Neutrophil (primary cell): ENCODE data around the gene ACYP2.
"Not testable (repeated sequence)": the region's sequence is repeated elsewhere in the genome, so short reads cannot be mapped to it uniquely, and the experiment has no call there.

ENCODE experiments used
- H3K27ac ChIP-seq: fragments of 200-600 bp; sonication (generic); 2 replicates; pipeline ENCODE4 v1.5.1; 2016; ENCODE audit warnings: mild to moderate bottlenecking, moderate library complexity
- H3K27me3 ChIP-seq: fragments of 200-600 bp; sonication (generic); 2 replicates; pipeline ENCODE4 v1.6.0; 2016; ENCODE audit warnings: mild to moderate bottlenecking
- H3K36me3 ChIP-seq: fragments of 200-600 bp; sonication (generic); 2 replicates; pipeline ENCODE4 v1.5.1; 2017
- H3K4me1 ChIP-seq, 2 experiments: fragments of 200-600 bp in 1 of 2; sonication (generic) in 1 of 2; 1 replicate in 1 of 2; 2 replicates in 1 of 2; pipeline versions ENCODE4 v1.5.1 to v1.6.1; 2013 to 2016; ENCODE audit warnings: low read depth in 1 of 2, low read length in 1 of 2, mild to moderate bottlenecking in 1 of 2, moderate library complexity in 1 of 2; ENCODE audit not compliant: control insufficient read depth in 1 of 2, insufficient read depth in 1 of 2
- H3K4me3 ChIP-seq, 2 experiments: fragments of 200-600 bp in 1 of 2; sonication (generic) in 1 of 2; 1 replicate in 1 of 2; 2 replicates in 1 of 2; pipeline ENCODE4 v1.5.1; 2013 to 2016; ENCODE audit warnings: low read depth in 1 of 2, low read length in 1 of 2, mild to moderate bottlenecking in 1 of 2, moderate library complexity in 1 of 2
- H3K9me3 ChIP-seq: fragments of 200-600 bp; sonication (generic); 2 replicates; pipeline ENCODE4 v1.5.1; 2016
- TF ChIP-seq, protein P1 (sequence below): fragments of 200-600 bp; sonication (generic); IDR thresholded peaks from 2 replicates; pipeline ENCODE4 v1.5.1; 2016; ENCODE audit warnings: antibody characterized with exemption

Gene ACYP2

DNA sequence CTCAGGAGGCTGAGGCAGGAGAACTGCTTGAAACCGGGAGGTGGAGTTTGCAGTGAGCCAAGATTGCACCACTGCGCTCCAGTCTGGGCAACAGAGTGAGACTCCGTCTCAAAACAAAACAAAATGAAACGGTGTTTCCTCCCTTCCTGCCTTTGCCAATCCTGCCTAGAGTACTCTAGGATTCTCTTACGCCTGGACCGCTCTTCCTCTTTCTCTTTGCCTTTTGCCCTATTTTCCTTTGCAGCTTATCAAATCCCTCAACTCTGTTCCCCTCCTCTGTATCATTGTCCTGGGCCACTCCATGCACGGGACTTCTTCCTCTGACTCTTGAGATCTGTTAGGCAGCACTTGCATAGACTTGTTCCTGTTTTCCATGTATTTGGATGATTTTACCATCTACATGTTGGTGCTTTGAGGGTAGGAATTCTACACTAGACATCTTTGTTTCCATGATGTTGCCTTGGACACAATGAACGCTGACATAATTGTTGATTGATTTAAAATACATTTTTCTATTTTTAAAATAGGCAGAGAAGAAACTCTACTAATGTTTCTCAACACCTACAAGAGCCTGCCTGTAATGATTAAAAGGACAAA, 24.8 kb upstream of the ACYP2 start:
- H3K9me3 ChIP-seq: no peaks in the 10 kb centered on the region
- TF ChIP-seq, protein P1, sequence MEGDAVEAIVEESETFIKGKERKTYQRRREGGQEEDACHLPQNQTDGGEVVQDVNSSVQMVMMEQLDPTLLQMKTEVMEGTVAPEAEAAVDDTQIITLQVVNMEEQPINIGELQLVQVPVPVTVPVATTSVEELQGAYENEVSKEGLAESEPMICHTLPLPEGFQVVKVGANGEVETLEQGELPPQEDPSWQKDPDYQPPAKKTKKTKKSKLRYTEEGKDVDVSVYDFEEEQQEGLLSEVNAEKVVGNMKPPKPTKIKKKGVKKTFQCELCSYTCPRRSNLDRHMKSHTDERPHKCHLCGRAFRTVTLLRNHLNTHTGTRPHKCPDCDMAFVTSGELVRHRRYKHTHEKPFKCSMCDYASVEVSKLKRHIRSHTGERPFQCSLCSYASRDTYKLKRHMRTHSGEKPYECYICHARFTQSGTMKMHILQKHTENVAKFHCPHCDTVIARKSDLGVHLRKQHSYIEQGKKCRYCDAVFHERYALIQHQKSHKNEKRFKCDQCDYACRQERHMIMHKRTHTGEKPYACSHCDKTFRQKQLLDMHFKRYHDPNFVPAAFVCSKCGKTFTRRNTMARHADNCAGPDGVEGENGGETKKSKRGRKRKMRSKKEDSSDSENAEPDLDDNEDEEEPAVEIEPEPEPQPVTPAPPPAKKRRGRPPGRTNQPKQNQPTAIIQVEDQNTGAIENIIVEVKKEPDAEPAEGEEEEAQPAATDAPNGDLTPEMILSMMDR: no peak
- no peak overlapping the region for H3K27ac ChIP-seq
- H3K4me1 ChIP-seq: no peaks in the 10 kb centered on the region
- H3K36me3 ChIP-seq: no peaks in the 10 kb centered on the region
- H3K27me3 ChIP-seq: no peaks in the 10 kb centered on the region
- no peak overlapping the region for H3K4me3 ChIP-seq

DNA sequence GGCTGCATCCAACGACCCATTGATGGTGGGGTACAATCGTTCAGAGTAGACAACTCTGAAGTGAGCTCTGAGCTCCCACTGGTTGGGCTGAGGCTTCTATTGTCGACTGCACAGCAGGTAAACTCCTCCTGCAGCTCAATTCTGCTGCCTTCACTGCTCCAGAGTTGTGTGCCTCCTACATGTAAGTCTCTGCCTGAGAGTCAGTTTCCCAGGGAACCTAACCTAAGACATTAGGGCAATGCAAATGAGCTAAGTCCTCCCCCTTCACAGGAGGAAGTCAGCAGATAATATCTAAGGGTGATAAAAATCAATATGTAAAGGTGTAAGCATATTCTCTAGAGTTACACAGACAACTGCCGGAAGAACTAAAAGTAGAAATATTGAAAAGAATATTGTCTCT, 22.5 kb upstream of the ACYP2 start:
- Histone ChIP-seq H3K4me3 (no peak overlapping the region), H3K4me1 (no peaks in the 10 kb centered on the region), H3K27ac (no peak overlapping the region), H3K9me3 (no peaks in the 10 kb centered on the region), H3K27me3 (no peaks in the 10 kb centered on the region), H3K36me3 (no peaks in the 10 kb centered on the region)
- TF ChIP-seq, protein P1: no peak

DNA sequence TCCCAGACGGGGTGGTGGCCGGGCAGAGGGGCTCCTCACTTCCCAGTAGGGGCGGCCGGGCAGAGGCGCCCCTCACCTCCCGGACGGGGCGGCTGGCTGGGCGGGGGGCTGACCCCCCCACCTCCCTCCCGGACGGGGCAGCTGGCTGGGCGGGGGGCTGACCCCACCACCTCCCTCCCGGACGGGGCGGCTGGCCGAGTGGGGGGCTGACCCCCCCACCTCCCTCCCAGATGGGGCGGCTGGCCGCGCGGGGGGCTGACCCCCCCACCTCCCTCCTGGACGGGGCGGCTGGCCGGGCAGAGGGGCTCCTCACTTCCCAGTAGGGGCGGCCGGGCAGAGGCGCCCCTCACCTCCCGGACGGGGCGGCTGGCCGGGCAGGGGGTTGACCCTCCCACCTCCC, 20.0 kb upstream of the ACYP2 start:
- H3K36me3 ChIP-seq, H3K27me3 ChIP-seq, H3K9me3 ChIP-seq, H3K4me3 ChIP-seq, H3K4me1 ChIP-seq, H3K27ac ChIP-seq: not testable (repeated sequence)

DNA sequence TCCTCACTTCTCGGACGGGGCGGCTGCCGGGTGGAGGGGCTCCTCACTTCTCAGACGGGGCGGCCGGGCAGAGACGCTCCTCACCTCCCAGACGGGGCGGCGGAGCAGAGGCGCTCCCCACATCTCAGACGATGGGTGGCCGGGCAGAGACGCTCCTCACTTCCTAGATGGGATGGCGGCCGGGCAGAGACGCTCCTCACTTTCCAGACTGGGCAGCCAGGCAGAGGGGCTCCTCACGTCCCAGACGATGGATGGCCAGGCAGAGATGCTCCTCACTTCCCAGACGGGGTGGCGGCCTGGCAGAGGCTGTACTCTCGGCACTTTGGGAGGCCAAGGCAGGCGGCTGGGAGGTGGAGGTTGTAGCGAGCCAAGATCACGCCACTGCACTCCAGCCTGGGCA, 19.3 kb upstream of the ACYP2 start:
- H3K9me3 ChIP-seq, H3K4me1 ChIP-seq, H3K27me3 ChIP-seq, H3K4me3 ChIP-seq, H3K36me3 ChIP-seq, H3K27ac ChIP-seq: not testable (repeated sequence)

DNA sequence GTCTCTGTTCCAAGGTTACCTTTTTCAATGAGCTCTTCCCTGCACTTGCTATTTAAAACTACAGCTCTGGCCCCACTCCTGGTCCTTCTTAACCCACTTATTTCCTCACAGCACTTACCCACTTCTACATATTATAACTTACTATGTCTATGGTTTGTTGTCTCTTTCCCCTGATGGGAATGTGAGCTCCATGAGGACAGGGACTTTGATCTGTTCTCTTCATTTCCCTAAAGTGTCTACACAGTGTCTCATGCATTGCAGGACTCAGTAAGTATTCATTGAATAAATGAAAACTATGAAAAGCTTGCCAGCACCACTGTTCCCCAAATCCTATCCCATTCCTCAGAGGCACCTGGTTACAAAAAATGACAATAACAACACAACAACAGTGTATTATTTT, 18.3 kb upstream of the ACYP2 start:
- Histone ChIP-seq H3K36me3 (no peaks in the 10 kb centered on the region), H3K4me1 (no peaks in the 10 kb centered on the region), H3K9me3 (no peaks in the 10 kb centered on the region), H3K27me3 (no peaks in the 10 kb centered on the region), H3K27ac (no peak overlapping the region), H3K4me3 (no peak overlapping the region)
- TF ChIP-seq, protein P1: no peak

DNA sequence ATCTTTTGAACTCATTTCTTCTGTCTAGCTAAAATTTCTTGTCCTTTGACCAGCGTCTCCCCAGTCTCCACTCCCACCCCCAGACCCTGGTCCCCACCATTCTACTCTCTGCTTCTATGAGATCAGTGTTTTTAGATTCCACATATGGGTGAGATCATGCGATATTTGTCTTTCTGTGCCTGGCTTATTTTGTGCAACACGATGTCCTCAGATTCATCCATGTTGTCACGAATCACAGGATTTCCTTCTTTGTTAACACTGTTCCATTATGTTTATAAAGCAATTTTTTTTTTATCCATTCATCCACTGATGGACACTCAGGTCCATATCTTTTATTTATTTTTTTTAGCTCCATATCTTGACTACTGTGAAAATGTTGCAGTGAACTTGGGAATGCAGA, 16.0 kb upstream of the ACYP2 start:
- no peaks in the 10 kb centered on the region for H3K9me3 ChIP-seq
- no peak overlapping the region for H3K4me3 ChIP-seq
- H3K27ac ChIP-seq: no peak overlapping the region
- TF ChIP-seq, protein P1: no peak
- no peaks in the 10 kb centered on the region for H3K4me1 ChIP-seq
- H3K36me3 ChIP-seq: no peaks in the 10 kb centered on the region
- no peaks in the 10 kb centered on the region for H3K27me3 ChIP-seq
